NB4 (cell line): ENCODE measurements around the gene HERC5.

ENCODE experiments used
- DNase-seq: peaks from one replicate; pipeline ENCODE4 v3.0.0; 2010; ENCODE audit warnings: low read depth
- H3K4me3 ChIP-seq: one replicate; pipeline ENCODE4 v1.5.1; 2011; ENCODE audit warnings: mild to moderate bottlenecking, low read depth, low read length, moderate library complexity
- MYC ChIP-seq: IDR thresholded peaks from 2 replicates; pipeline ENCODE4 v1.6.1; 2011; ENCODE audit warnings: low read depth, low read length
- POLR2A ChIP-seq: IDR thresholded peaks from 2 replicates; pipeline ENCODE4 v1.6.1; 2011; ENCODE audit warnings: mild to moderate bottlenecking; ENCODE audit not compliant: insufficient read length; ENCODE audit errors: extremely low read depth
- TF ChIP-seq, protein P1 (sequence below): IDR thresholded peaks from one replicate; pipeline ENCODE4 v1.5.1; 2012; ENCODE audit warnings: low read depth, low read length
- TF ChIP-seq, protein P2 (sequence below): IDR thresholded peaks from 2 replicates; pipeline ENCODE4 v1.6.1; 2011; ENCODE audit warnings: low read depth, low read length

The HERC5 gene

DNA sequence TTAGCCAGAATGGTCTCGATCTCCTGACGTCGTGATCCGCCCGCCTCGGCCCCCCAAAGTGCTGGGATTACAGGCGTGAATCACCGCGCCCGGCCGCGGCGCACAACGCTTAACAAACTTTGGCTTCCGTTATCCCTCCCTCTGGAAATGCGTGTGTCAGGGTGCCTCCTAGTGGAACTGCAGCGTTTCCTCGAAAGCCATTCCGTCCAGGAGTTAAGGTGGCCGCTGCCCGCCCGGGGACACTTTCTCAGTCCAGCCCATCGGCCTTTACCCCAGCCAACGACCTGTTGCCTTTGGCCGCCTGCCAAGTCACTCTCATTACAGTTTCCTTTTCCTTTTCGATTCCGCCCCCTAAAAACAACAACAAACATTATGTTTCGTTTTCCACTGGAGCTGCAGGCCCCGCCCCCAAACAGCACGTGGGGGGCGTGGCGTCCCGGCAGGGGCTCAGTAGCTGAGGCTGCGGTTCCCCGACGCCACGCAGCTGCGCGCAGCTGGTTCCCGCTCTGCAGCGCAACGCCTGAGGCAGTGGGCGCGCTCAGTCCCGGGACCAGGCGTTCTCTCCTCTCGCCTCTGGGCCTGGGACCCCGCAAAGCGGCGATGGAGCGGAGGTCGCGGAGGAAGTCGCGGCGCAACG, at the start of gene HERC5:
HERC5 (plus strand) TSS at position 450 of the 637 bp plus-strand sequence; CDS start at position 601, 151 bp downstream.
- DNase-seq, result peak; percentile 92
- TF ChIP-seq POLR2A, result peak; percentile 34
- peak; percentile 63 for TF ChIP-seq MYC
- TF ChIP-seq, protein P1, sequence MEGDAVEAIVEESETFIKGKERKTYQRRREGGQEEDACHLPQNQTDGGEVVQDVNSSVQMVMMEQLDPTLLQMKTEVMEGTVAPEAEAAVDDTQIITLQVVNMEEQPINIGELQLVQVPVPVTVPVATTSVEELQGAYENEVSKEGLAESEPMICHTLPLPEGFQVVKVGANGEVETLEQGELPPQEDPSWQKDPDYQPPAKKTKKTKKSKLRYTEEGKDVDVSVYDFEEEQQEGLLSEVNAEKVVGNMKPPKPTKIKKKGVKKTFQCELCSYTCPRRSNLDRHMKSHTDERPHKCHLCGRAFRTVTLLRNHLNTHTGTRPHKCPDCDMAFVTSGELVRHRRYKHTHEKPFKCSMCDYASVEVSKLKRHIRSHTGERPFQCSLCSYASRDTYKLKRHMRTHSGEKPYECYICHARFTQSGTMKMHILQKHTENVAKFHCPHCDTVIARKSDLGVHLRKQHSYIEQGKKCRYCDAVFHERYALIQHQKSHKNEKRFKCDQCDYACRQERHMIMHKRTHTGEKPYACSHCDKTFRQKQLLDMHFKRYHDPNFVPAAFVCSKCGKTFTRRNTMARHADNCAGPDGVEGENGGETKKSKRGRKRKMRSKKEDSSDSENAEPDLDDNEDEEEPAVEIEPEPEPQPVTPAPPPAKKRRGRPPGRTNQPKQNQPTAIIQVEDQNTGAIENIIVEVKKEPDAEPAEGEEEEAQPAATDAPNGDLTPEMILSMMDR, result peak; percentile 33
- TF ChIP-seq, protein P2, sequence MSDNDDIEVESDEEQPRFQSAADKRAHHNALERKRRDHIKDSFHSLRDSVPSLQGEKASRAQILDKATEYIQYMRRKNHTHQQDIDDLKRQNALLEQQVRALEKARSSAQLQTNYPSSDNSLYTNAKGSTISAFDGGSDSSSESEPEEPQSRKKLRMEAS, result peak; percentile 95
- peak within 1 kb of the TSS; percentile 72 for H3K4me3 ChIP-seq

DNA sequence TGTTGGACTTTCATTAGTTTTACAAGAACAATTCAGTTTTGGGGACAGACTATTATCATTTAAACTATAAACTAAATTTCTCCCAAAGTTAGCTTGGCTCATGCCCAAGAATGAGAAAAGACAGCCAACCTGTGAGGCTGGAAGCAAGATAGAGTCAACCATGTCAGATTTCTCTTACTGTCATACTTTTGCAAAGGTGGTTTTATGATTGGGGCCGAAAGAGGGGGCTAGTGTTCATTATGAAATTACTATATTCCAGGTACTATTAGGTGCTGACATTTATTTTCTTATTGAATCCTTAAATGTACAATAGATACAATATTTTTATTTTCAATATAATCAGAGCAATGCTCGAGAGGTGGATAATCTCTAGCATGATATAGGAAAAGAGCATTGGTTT, 47.7 kb upstream of the HERC5 start:
- no peak for DNase-seq
- TF ChIP-seq MYC (no peak), POLR2A (no peak)
- TF ChIP-seq, protein P1, result no peak
- TF ChIP-seq, protein P2, result no peak
- no peak overlapping the region for H3K4me3 ChIP-seq

DNA sequence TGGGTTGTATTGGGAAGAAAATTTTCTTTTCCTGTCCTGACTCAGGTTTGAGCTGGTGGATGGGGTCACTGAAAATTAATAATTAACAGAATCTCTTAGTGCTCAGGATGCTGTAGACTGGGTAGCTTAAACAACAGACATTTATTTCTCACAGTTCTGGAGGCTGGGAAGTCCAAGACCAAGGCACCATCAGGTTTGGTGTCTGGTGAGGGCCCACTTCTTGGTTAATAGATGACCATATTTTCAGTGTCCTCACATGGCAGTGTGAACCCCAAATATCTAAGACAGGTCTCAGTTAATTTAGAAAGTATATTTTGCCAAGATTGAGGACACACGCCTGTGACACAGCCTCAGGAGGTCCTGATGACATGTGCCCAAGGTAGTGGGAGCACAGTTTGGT, 47.1 kb upstream of the HERC5 start:
- H3K4me3 ChIP-seq, result no peak overlapping the region
- TF ChIP-seq MYC, result no peak
- TF ChIP-seq, protein P1, result no peak
- TF ChIP-seq, protein P2, result no peak
- no peak for TF ChIP-seq POLR2A
- no peak for DNase-seq

DNA sequence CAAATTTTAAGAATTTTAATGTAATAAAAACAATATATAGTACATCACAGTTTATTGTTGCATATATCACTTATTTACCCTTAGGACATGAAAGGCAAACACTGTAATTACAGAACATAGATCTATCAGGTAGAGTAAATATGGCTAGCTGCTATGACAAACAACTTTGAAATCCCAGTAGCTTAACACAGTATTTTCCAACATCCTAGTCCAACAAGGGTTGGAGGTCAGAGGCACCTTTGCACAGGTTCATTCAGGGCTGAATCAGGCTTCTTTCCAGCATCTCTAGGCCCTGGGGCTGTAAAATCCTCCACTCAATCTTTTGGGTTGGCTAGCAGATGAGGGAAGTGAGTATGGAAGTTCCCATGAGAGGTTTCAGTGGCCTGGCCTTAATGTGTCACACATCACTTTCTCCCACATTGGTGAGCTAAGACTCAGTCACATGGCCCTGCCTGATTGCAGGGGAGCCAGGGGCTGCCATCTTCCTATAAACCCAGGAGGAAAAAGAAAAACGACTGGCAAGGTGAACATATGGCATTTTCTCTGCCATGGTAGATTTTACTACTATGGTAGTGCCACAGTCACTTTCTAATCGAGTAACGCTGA, 45.3 kb upstream of the HERC5 start:
- H3K4me3 ChIP-seq, result no peak overlapping the region
- TF ChIP-seq, protein P1, result no peak
- TF ChIP-seq POLR2A (no peak), MYC (no peak)
- TF ChIP-seq, protein P2, result no peak

DNA sequence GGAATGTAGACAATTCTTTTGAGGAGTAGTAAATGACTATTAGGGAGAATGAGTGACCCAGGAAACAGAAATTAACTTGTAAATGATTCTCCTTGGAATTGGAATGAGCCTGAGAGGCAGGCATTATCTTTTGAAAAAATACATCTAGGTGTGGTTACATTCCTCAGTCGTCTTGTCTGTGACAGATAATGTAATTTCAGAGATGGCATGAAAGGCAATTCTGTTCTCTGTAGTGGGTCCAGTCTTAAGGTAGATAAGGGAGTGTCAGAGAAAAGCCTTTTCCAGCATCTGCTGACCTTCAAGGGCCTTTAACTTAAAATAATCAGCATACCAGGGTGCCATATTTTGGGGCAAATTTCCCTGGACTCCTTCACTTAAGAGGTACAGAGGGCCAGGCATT, 43.1 kb upstream of the HERC5 start:
- TF ChIP-seq, protein P2, result no peak
- TF ChIP-seq POLR2A, result no peak
- TF ChIP-seq, protein P1, result no peak
- no peak for TF ChIP-seq MYC
- H3K4me3 ChIP-seq, result no peak overlapping the region
- DNase-seq, result no peak

More for the DNA sequence above, 45.3 kb upstream of the HERC5 start:
- no peak for DNase-seq
